ENCODE measurements around the gene NCOA7. TPM values are rescaled to one million over a fixed set of nuclear protein-coding genes. Genes with fewer than 3 reads are reported as not detected.
"Not testable (repeated sequence)": the region's sequence is repeated elsewhere in the genome, so short reads cannot be mapped to it uniquely, and the experiment has no call there.

Gene NCOA7
- total and polyA plus RNA-seq, 9 donors: 5.5 to 9.1 (median 6.1) TPM

- no CpG with 5 or more reads among the region's 2 CpGs for WGBS (ENCODE audit: insufficient coverage)
- Histone ChIP-seq H3K9me3 (replicated peaks; ENCODE audit: control insufficient read depth, low read depth, low read length) (no peaks in the 10 kb centered on the region), H3K36me3 (ENCODE audit: control insufficient read depth, insufficient read depth, low read length) (peaks cover 11% of the 10 kb centered on the region), H3K27me3 (ENCODE audit: control insufficient read depth, insufficient read depth, low read length) (no peaks in the 10 kb centered on the region), H3K4me1 (ENCODE audit: control insufficient read depth, insufficient read depth, low read length) (no peaks in the 10 kb centered on the region), H3K27ac (ENCODE audit: low read length) (no peak overlapping the region), H3K4me3 (ENCODE audit: low read length) (no peak overlapping the region)
- no peak for DNase-seq
Observed at GRCh38 chr6:125968493-125968892, 177.7 kb downstream of the NCOA7 start.

- no CpG with 5 or more reads among the region's 2 CpGs for WGBS (ENCODE audit: insufficient coverage)
- no peaks in the 10 kb centered on the region for H3K27me3 ChIP-seq (ENCODE audit: control insufficient read depth, insufficient read depth, low read length)
- no peak overlapping the region for H3K27ac ChIP-seq (ENCODE audit: low read length)
- peaks cover 18% of the 10 kb centered on the region for H3K36me3 ChIP-seq (ENCODE audit: control insufficient read depth, insufficient read depth, low read length)
- no peak overlapping the region for H3K4me3 ChIP-seq (ENCODE audit: low read length)
- DNase-seq: no peak
- H3K9me3 ChIP-seq (replicated peaks; ENCODE audit: control insufficient read depth, low read depth, low read length): no peaks in the 10 kb centered on the region
- H3K4me1 ChIP-seq (ENCODE audit: control insufficient read depth, insufficient read depth, low read length): no peaks in the 10 kb centered on the region
Observed at GRCh38 chr6:125970760-125971159, 180.0 kb downstream of the NCOA7 start.

DNA sequence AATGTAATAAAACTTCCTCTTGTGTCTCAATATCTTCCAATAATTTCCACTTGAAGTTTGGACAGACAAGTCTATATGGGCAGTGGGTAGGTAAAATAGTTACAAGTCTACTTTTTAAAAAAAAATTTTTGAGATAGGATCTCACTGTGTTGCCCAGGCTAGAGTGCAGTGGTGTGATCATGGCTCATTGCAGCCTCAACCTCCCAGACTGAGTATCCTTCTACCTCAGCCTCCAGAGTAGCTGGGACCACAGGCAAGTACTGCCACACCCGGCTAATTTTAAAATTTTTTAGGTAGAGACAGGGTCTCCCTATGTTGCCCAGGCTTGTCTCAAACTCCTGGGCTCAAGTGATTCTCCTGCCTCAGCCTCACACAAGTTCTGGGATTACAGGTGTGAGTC, 181.7 kb downstream of the NCOA7 start:
- not testable (repeated sequence) for H3K27me3 ChIP-seq (ENCODE audit: control insufficient read depth, insufficient read depth, low read length); H3K9me3 ChIP-seq (replicated peaks; ENCODE audit: control insufficient read depth, low read depth, low read length); H3K4me3 ChIP-seq (ENCODE audit: low read length); H3K27ac ChIP-seq (ENCODE audit: low read length); DNase-seq; H3K4me1 ChIP-seq (ENCODE audit: control insufficient read depth, insufficient read depth, low read length)
- H3K36me3 ChIP-seq (ENCODE audit: control insufficient read depth, insufficient read depth, low read length): peaks cover 16% of the 10 kb centered on the region
- WGBS (ENCODE audit: insufficient coverage): 100% methylated on average over 1 of the region's 1 CpG

DNA sequence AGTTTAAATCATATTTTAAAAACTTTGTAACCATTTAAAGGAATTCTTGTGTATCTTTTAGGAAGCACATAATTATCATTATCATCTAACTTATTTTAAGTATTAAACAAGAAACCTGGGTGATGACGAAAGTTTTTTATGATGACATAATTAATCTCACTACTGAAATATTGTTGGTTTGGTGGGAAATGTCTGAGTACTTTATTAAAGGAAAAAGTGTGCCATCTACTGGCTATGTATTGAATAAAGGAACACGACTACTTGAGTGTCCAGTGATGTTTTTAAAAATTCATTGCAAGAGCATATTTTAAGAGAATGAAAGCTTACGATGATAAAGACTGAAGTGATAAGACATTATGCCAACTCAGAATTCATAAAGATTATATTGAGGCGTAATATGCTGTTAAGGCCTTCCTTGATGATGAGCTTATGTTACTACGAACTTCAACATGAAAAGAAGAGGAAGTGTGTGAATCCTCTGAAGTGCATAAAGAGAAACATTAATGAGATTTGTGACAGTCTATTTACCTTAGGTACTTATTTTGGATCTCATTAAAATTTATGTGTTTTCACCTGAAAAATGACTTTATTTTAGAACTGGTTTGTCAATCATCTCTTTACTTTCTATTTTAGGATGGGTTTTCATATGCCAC, 183.6 kb downstream of the NCOA7 start:
- no peak overlapping the region for H3K4me3 ChIP-seq (ENCODE audit: low read length)
- H3K9me3 ChIP-seq (replicated peaks; ENCODE audit: control insufficient read depth, low read depth, low read length): no peaks in the 10 kb centered on the region
- WGBS (ENCODE audit: insufficient coverage): 0% methylated on average over 1 of the region's 5 CpGs
- H3K27ac ChIP-seq (ENCODE audit: low read length): no peak overlapping the region
- H3K27me3 ChIP-seq (ENCODE audit: control insufficient read depth, insufficient read depth, low read length): no peaks in the 10 kb centered on the region
- DNase-seq: peak; percentile 64
- peaks cover 11% of the 10 kb centered on the region for H3K36me3 ChIP-seq (ENCODE audit: control insufficient read depth, insufficient read depth, low read length)
- no peaks in the 10 kb centered on the region for H3K4me1 ChIP-seq (ENCODE audit: control insufficient read depth, insufficient read depth, low read length)

DNA sequence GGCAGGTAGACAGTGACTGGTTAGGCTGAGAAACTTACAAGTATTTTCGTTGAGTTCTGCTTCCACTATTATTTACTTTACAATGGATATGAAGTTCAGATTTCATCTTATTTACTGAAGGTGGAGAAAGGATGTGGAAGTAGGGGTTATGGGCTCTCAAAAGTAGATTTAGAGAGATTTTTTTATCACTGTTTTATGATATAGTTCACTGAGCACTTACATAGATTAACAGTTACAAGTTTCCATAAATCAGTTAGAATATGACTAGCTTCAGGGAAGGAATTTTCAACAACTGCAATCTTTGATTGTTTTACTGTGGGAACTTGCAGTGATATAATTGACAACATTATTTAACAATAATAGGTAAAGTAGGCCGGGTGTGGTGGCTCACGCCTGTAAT, 188.3 kb downstream of the NCOA7 start:
- no peaks in the 10 kb centered on the region for H3K9me3 ChIP-seq (replicated peaks; ENCODE audit: control insufficient read depth, low read depth, low read length)
- no peak overlapping the region for H3K4me3 ChIP-seq (ENCODE audit: low read length)
- no peak overlapping the region for H3K27ac ChIP-seq (ENCODE audit: low read length)
- no peak for DNase-seq
- WGBS (ENCODE audit: insufficient coverage): no CpG with 5 or more reads among the region's 3 CpGs
- no peaks in the 10 kb centered on the region for H3K27me3 ChIP-seq (ENCODE audit: control insufficient read depth, insufficient read depth, low read length)
- H3K36me3 ChIP-seq (ENCODE audit: control insufficient read depth, insufficient read depth, low read length): peaks cover 4% of the 10 kb centered on the region
- no peaks in the 10 kb centered on the region for H3K4me1 ChIP-seq (ENCODE audit: control insufficient read depth, insufficient read depth, low read length)

Other genes starting within 250 kb of the NCOA7 start
- gene HEY2, start 41.3 kb upstream of the NCOA7 start, total RNA-seq: 6.1 TPM
- gene HEY2, start 41.3 kb upstream of the NCOA7 start, polyA plus RNA-seq (ENCODE audit: insufficient read depth in 1 of 8, insufficient read length in 8 of 8, low replicate concordance in 1 of 8): 10 to 100 TPM; 10.1 to 18.3 (median 14.0) TPM
- 23.1 TPM for gene HINT3, start 165.8 kb downstream of the NCOA7 start, total RNA-seq
- 10 to 100 TPM; 22.4 to 31.1 (median 27.7) TPM for gene HINT3, start 165.8 kb downstream of the NCOA7 start, polyA plus RNA-seq (ENCODE audit: insufficient read depth in 1 of 8, insufficient read length in 8 of 8, low replicate concordance in 1 of 8)
- gene TRMT11, start 195.6 kb downstream of the NCOA7 start, total RNA-seq: 21.9 TPM
- 10 to 100 TPM; 12.4 to 18.7 (median 15.2) TPM for gene TRMT11, start 195.6 kb downstream of the NCOA7 start, polyA plus RNA-seq (ENCODE audit: insufficient read depth in 1 of 8, insufficient read length in 8 of 8, low replicate concordance in 1 of 8)

Data from muscle of leg (tissue), 11 donors.